Measurements from ENCODE around the gene MSX1.

The MSX1 gene

DNA sequence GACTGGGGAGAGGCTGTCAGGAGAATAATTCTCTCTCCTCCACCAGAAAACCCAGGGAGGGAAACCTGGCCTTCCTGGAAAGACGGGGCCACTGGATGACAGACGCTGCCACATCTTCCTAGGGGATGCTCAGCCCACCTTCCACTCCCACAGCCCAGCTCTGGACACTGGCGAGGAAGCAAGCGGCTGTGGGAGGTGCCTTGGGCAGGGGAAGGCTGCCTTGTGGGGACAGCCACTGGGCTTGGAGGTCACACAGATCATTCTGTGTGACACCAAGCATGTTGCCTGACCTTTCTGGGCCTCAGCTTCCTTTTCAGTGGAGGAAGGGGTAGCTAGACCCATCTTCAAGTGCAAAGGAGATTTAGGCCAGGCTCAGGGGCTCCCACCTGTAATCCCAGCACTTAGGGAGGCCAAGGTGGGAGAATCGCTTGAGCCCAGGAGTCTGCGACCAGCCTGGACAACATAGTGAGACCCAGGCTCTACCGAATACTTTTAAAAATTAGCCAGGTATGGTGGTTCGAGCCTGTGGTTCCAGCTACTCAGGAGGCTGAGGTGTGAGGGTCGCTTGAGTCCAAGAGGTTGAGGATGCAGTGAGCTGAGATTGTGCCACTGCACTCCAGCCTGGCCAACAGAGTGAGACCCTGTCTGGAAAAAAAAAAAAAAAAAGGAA lies 9.8 kb upstream of the MSX1 start:
- no peaks in the 10 kb centered on the region for H3K4me1 ChIP-seq (ENCODE audit: insufficient read depth, low read length)
- ATAC-seq (ENCODE audit: insufficient read depth, low read depth): no peak
- no peak overlapping the region for H3K9ac ChIP-seq (ENCODE audit: low read depth, low read length)
- H3K4me2 ChIP-seq (ENCODE audit: insufficient read depth, low read length): no peak overlapping the region
- no peak for DNase-seq
- peaks cover 22% of the 10 kb centered on the region for H3K27me3 ChIP-seq (ENCODE audit: insufficient read depth, low read length, poor library complexity)
- no peaks in the 10 kb centered on the region for H3K79me2 ChIP-seq (ENCODE audit: insufficient read depth, low read length)
- no peaks in the 10 kb centered on the region for H4K20me1 ChIP-seq (ENCODE audit: insufficient read depth, low read length)
- TF ChIP-seq EZH2 (IDR thresholded peaks at IDR 0.05; ENCODE audit: borderline replicate concordance, low read depth, low read length, severe bottlenecking): no peak
- TF ChIP-seq, protein P1, sequence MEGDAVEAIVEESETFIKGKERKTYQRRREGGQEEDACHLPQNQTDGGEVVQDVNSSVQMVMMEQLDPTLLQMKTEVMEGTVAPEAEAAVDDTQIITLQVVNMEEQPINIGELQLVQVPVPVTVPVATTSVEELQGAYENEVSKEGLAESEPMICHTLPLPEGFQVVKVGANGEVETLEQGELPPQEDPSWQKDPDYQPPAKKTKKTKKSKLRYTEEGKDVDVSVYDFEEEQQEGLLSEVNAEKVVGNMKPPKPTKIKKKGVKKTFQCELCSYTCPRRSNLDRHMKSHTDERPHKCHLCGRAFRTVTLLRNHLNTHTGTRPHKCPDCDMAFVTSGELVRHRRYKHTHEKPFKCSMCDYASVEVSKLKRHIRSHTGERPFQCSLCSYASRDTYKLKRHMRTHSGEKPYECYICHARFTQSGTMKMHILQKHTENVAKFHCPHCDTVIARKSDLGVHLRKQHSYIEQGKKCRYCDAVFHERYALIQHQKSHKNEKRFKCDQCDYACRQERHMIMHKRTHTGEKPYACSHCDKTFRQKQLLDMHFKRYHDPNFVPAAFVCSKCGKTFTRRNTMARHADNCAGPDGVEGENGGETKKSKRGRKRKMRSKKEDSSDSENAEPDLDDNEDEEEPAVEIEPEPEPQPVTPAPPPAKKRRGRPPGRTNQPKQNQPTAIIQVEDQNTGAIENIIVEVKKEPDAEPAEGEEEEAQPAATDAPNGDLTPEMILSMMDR (IDR thresholded peaks at IDR 0.05; ENCODE audit: borderline replicate concordance, extremely low read depth, low read length, poor library complexity, severe bottlenecking): no peak
- no peak overlapping the region for H3K27ac ChIP-seq (ENCODE audit: low read length)
- no peaks in the 10 kb centered on the region for H3K36me3 ChIP-seq (ENCODE audit: insufficient read depth, low read length)
- H3K4me3 ChIP-seq (ENCODE audit: low read depth in 1 of 2, low read length in 2 of 2): no peak overlapping the region
- no peak overlapping the region for H2AFZ ChIP-seq (ENCODE audit: low read depth, low read length)
- no peaks in the 10 kb centered on the region for H3K9me3 ChIP-seq (ENCODE audit: insufficient read depth, low read length, severe bottlenecking)

DNA sequence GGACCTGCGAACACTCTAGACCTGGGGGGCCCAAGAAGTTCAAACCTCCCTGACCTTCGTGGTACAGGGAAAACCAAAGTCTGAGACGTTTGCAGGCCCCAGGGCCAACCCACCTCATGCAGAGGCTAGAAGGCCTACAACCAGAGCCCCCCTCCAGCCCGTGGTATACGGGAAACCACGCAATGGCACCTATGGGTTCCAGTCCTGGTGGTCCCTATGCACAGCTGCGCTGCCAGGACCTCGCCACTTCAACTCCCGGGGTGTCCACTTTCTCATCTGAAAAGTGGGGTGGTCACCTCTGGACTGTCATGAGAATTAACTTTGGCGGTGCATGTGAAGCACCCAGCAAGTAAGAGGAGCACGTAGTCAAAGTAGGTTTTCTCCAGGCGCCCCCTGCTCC lies 8.4 kb upstream of the MSX1 start:
- peaks cover 22% of the 10 kb centered on the region for H3K27me3 ChIP-seq (ENCODE audit: insufficient read depth, low read length, poor library complexity)
- H3K27ac ChIP-seq (ENCODE audit: low read length): no peak overlapping the region
- H3K36me3 ChIP-seq (ENCODE audit: insufficient read depth, low read length): no peaks in the 10 kb centered on the region
- no peaks in the 10 kb centered on the region for H3K79me2 ChIP-seq (ENCODE audit: insufficient read depth, low read length)
- H3K4me1 ChIP-seq (ENCODE audit: insufficient read depth, low read length): no peaks in the 10 kb centered on the region
- no peaks in the 10 kb centered on the region for H4K20me1 ChIP-seq (ENCODE audit: insufficient read depth, low read length)
- H3K4me2 ChIP-seq (ENCODE audit: insufficient read depth, low read length): no peak overlapping the region
- no peak overlapping the region for H2AFZ ChIP-seq (ENCODE audit: low read depth, low read length)
- no peaks in the 10 kb centered on the region for H3K9me3 ChIP-seq (ENCODE audit: insufficient read depth, low read length, severe bottlenecking)
- H3K9ac ChIP-seq (ENCODE audit: low read depth, low read length): no peak overlapping the region
- H3K4me3 ChIP-seq (ENCODE audit: low read depth in 1 of 2, low read length in 2 of 2): no peak overlapping the region
- no peak for DNase-seq
- ATAC-seq (ENCODE audit: insufficient read depth, low read depth): no peak
- TF ChIP-seq EZH2 (IDR thresholded peaks at IDR 0.05; ENCODE audit: borderline replicate concordance, low read depth, low read length, severe bottlenecking): no peak
- TF ChIP-seq, protein P1 (IDR thresholded peaks at IDR 0.05; ENCODE audit: borderline replicate concordance, extremely low read depth, low read length, poor library complexity, severe bottlenecking): no peak

DNA sequence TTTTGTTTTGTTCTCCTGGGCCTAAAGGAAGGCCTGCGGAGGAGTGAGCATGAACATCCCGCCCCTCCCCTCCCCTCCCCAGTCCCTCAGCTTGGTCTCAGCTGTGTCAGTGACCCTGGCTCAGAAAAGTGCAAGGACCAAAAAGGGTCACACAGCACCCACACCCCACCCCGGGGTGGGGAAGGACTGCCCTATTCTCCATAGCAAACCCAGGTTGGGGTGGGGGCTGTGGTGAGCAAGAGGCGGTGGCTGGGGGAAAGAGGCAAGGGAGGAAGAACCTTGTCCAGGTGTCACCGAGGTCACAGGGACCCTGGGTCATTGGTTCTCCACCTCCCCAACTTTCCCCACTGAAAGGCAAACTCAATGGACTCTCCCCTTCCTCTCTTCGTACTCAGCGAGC lies 7.6 kb upstream of the MSX1 start:
- DNase-seq (no peak), ATAC-seq (ENCODE audit: insufficient read depth, low read depth) (no peak)
- Histone ChIP-seq H2AFZ (ENCODE audit: low read depth, low read length) (no peak overlapping the region), H3K4me2 (ENCODE audit: insufficient read depth, low read length) (no peak overlapping the region), H3K4me1 (ENCODE audit: insufficient read depth, low read length) (no peaks in the 10 kb centered on the region), H3K27me3 (ENCODE audit: insufficient read depth, low read length, poor library complexity) (peaks cover 22% of the 10 kb centered on the region), H3K36me3 (ENCODE audit: insufficient read depth, low read length) (no peaks in the 10 kb centered on the region), H3K79me2 (ENCODE audit: insufficient read depth, low read length) (no peaks in the 10 kb centered on the region), H3K4me3 (ENCODE audit: low read depth in 1 of 2, low read length in 2 of 2) (no peak overlapping the region), H3K9ac (ENCODE audit: low read depth, low read length) (no peak overlapping the region), H3K9me3 (ENCODE audit: insufficient read depth, low read length, severe bottlenecking) (no peaks in the 10 kb centered on the region), H3K27ac (ENCODE audit: low read length) (no peak overlapping the region), H4K20me1 (ENCODE audit: insufficient read depth, low read length) (no peaks in the 10 kb centered on the region)
- TF ChIP-seq, protein P1 (IDR thresholded peaks at IDR 0.05; ENCODE audit: borderline replicate concordance, extremely low read depth, low read length, poor library complexity, severe bottlenecking): no peak
- TF ChIP-seq EZH2 (IDR thresholded peaks at IDR 0.05; ENCODE audit: borderline replicate concordance, low read depth, low read length, severe bottlenecking): no peak
